SKM-1 (cell line): Measurements from ENCODE around the gene HYAL1.
A peak's percentile ranks its signal among the peaks of the same experiment; 100 is the strongest.

ENCODE experiments used
- DNase-seq: peaks from one replicate; lab custom pipeline; 2025; ENCODE audit not compliant: unreplicated experiment; lab: John Stamatoyannopoulos, UW

The HYAL1 gene

DNA sequence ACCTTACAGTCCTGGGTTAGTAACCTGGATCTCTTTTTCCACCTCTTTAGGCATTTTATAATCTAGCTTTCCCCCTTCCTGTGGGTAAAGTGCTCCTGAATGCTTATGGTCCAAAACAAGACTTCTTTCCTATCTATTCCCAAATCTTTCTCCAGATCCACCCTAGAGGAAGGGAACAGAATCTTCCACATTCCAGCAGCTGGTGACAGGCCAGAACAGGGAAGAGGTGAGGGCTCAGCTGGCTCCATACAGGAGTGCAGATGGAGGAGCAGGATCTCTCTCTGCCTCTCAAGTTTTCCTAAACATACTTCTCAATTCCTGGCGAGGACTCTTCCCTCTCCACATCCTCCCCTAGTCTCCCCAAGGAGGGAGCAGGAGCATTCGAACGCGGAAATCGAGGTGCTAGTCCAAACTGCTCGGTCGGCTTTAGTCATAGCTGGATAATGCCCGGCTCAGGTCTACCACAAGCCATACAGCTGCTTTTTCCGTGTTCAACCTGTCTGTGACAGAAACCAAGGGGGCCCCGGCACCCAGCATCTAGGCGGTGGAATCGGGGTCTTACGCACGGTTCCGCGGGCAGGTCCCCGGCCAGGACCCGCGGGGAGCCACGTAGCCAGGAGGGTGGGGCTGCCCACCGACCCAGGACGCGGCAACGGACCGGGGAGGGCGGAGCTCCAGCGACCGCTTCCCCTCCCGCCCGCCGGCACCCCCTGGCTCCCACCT, 33.2 kb upstream of the HYAL1 start:
- no peak for DNase-seq

- DNase-seq, result no peak
Observed at GRCh38 chr3:50334339-50335075, 31.1 kb upstream of the HYAL1 start.

- DNase-seq, result no peak
Observed at GRCh38 chr3:50333744-50334328, 30.5 kb upstream of the HYAL1 start.

- DNase-seq, result no peak
Observed at GRCh38 chr3:50331364-50331907, 28.1 kb upstream of the HYAL1 start.

DNA sequence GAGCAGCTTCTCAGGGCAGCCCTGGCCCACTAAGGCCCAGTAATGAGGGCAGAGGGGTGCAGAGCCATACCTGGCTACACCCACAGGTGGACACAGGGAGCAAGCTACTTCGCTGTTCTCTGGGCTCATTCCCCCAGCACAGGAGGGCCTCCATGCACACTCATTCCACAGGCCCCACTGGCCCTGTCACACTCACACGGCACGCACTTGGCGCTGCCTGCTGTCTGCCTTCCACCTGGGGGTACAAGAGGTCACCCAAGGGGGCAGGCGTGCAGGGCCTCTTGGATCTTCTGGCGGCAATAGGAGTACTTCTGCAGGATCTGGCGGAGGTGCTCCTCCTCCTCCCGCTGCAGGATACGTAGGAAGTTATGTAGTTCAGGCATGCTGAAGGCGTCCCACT, 27.0 kb upstream of the HYAL1 start:
- no peak for DNase-seq

- peak; percentile 92 for DNase-seq
Observed at GRCh38 chr3:50327943-50328691, 24.7 kb upstream of the HYAL1 start, which contains the start of gene TUSC2. TSS of gene TUSC2 (minus strand) at chr3:50328223. CDS start at chr3:50328099, 124 bp downstream.

GRCh38 chr3:50327129-50327528, 23.8 kb upstream of the HYAL1 start:
- DNase-seq, result no peak

DNA sequence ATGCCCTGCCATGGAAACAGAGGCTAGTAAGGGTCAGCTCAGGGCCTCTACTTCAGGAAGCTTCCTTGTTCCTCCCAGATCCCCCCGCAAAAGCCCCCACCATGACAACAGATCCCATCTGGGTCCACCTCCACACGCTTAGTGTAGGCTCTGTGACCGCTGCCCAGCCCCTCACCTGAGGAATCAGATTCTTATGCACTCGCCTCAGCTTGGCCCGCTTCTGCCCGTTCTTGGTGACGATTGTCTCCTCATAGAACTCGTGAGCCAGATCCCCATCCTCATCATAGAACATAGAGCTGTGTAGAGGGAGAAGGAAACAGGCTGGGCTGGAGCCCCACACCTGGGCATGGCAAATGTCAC, 22.8 kb upstream of the HYAL1 start:
- no peak for DNase-seq

DNA sequence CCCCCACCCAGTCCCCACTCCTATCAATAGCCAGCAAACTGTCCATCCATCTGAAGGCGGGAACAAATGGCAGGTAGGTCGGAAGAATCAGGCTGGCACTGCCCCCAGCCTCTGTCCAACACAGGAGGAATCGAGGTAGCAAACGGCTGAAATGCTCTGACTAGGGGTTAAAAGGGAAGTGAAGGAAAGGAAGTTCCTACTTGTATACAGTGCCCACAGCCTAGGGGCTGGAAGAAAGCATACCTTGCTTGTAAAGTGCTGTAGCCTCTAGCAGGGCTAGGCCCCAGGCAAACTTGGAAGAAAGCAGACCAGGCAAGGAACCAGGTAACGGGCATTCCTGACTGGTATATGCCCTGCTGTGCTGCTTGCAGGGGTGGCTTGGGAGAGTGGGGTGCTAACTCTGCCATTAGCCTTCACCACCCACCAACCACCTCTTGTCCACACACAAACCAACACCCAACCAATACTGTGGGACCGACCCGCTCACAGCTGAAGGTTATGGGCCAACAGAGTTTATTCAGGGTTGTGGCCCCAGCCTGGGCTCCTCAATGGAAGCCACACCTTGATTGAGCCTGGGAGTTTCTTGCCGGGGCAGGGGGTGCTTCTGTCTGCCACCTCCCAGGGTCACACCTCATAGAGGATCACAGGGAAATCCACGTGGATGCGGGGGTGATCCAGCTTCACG, 22.3 kb upstream of the HYAL1 start:
- DNase-seq, result no peak

GRCh38 chr3:50325113-50325480, 21.7 kb upstream of the HYAL1 start:
- no peak for DNase-seq

DNA sequence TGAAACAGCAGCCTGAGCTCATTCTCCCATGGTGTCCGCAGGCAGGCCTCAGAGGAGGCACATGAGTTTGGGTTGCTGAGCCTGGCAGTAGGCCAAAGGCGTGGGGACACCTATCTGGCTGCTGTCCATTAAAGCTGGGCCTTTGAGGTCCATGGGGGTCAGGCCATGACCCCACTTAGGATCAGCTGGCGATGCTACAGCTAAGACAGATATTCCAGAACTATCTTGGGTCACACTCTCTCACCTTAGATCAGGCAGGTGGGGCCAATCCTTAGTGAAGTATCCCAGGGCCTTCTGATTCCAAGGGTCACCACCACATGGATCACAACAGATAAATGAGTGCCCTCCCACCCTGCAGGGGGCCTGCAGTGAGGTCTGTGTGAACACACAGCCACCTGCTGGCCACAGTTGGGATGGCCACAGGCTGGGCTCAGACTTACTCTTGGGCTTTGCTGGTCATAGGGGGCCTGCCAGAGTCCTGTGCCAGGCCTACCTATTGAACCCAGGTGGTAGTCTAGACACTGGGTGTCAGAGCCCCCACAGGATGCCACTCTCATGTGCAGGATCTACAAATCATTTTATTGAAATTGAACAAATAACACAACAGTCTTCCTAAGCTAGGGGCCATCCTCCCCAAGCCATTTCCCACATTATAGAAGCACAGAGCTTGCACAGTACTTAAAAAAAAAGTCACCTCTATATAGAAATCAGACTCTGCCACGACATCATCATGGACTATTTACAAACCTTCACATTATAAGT, 21.2 kb upstream of the HYAL1 start:
- DNase-seq, result no peak

GRCh38 chr3:50323614-50324199, 20.3 kb upstream of the HYAL1 start:
- no peak for DNase-seq

- no peak for DNase-seq
Observed at GRCh38 chr3:50323092-50323600, 19.8 kb upstream of the HYAL1 start.

- no peak for DNase-seq
Observed at GRCh38 chr3:50322386-50323091, 19.2 kb upstream of the HYAL1 start, which contains the start of gene HYAL2. TSS of gene HYAL2 (minus strand) at chr3:50322745. CDS start at chr3:50320489, 2,256 bp downstream.

GRCh38 chr3:50322115-50322385, 18.7 kb upstream of the HYAL1 start:
- DNase-seq, result no peak

DNA sequence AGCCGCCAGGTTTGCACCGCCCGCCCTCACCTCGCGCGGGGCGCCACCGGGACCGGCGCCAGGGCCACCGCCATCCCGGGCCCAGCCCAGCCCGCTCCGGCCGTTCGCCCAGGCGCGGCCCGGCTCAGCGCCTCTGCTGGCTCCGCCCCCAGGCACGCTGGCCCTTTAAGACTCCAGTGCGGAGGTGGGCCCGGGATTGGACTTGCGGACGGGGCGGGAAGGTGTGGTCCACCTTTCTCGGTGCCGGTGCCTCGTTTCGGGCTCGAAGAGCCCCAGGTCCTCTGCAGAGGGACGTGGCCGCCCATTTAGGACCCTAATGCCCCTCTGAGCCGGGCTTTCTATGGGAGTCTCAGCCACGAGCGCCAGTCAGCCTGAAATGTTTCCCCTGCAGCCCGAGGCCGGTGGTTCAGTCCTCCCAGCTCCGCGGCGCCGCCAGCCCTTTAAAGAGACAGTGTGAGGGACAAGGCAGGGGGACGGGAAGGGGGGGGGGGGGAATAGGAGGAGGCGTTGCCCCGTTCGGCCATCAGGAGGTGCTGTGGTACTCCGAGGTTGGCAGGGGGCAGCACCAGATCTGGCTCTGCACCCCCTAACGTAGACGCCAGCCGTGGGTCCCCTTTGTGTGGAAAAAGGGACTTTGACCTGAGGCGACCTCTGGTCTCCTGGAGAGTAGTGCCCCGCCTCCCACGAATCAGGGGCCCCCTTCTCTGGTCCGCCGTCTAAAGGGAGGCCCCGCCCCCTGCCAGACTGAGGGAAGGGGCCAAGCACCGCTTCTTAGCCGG, 18.2 kb upstream of the HYAL1 start:
- peak; percentile 73 for DNase-seq

GRCh38 chr3:50320853-50321335, 17.5 kb upstream of the HYAL1 start:
- DNase-seq, result no peak
